ENCODE measurements around the gene IGSF9B. TPM values are rescaled to one million over a fixed set of nuclear protein-coding genes. Genes with fewer than 3 reads are reported as not detected.

Gene IGSF9B
- total RNA-seq, 2 donors from 2014 or later, result 33.3 to 40.0 TPM

DNA sequence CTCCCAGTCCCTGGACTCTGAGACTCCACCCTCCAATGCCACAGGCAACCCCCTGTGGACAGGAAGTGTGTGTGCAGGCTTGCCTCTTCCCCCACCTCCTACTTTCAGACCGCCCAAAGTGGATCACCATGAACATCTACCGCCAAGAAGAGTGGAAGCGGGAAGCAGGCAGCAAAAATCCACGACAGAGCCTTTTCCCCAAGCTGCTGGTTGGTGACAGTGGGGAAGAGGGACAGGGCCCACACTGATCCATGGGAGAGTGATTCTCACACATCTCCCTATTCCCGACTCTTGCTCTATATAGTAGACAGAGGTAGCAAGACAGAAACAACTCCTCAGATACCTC is 58.0 kb downstream of the IGSF9B start:
- DNase-seq (no peak), ATAC-seq (no peak)
- intact Hi-C loops (cut with DNase I), result no loop called here

DNA sequence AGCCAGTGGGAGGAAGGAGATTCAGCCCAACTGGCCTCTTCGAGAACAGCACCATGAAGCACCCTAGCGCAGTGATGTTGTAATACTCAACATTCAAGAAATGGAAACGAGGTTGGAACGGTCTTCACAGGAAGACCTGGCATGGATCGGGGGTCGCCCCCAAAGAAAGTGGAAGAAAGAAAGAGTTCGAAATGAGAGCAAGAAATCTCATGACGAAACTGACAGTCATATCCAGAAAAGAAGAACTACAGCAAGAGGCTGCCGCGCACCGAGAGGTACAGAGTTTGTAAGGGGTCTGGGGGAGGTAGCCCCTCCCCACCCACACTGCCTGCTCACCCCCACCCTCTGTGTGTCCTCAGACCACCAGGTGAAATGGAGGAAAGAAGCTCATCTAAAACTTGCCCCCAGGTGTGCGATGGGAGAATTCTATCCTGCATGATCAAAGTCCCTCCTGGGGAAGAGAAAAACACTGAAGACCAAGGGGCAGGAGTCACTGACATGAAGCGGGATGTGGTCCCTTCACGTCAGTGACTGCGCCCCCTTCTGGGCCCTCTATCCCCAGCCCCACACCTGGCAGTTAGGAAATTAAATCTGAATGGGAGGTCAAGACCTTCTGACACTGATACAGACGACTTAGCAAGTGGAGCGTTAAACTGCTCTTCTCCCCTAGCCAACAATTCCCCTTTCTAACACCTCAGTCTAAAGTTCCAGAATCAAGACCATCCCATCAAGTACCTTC is 58.6 kb downstream of the IGSF9B start:
- intact Hi-C loops (cut with DNase I), result no loop called here
- no peak for DNase-seq
- no peak for ATAC-seq

DNA sequence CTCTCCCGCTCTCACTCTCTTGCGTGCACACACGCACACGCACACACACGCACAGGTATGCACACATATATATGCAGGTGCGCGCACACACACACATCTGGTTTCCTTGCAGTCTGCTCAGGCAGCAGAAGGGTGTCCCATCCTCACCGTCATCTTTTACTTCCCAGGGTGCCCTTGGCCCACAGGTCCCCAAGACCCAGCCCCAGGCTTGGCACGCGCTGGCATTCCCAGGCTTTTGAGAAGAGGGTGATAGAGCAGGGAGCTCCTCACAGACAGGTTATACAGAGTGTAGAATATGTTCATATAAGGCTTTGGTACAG is 59.5 kb downstream of the IGSF9B start:
- DNase-seq, result no peak
- ATAC-seq, result no peak
- intact Hi-C loops (cut with DNase I), result no loop called here

DNA sequence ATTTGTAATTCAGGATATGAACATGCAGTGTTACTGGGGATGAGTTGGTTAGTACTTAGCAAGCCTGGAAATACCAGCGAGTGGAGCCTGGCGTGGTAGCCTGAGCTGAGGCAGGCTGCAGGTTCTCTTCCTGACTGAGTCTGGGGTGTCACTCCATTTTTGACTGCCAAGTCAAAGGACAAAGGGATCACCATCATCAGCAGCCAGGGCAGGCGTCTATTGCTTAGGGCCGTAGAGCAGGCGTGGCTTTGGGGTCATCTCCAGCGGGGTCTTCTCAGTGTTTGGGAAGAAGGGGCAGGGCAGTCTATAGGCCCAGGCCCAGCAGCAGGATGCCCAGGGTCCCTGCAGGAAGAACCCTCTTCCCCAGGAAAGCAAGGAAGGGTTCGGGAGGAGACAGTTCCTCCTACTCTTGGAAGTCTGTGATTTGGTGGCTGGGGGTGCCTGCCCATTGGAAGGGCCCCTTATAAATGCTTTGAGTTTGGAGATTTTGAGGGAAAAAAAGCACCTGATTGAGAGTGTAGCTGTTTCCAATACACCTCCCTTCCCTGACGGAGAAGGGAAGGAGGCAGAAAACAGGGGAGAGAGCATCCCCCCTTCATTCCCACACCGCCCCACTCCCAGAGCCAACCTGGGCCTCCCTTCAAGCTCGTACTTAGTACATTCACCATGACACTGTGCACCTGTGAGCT is 60.0 kb downstream of the IGSF9B start:
- DNase-seq, result no peak
- intact Hi-C loops (cut with DNase I), result no loop called here
- no peak for ATAC-seq

DNA sequence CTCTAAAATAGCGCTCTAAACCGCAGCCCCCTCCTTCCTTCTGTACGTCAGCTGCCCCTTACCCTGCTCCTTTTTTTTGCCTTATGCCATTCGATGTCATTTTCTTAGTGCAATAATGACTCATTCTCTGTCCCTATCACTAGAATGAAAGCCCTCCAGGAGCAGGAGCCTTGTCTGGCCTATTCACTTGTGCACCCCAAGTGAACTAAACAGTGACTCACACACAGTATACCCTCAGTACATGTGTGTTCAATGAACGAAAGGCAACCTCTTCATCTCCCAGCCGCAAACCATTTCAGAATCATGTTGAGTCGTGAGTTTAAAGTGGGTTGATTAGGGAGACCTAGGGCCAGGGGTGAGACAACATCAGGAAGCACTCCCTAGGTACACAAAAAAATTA is 60.7 kb downstream of the IGSF9B start:
- DNase-seq (no peak), ATAC-seq (no peak)
- intact Hi-C loops (cut with DNase I), result no loop called here

DNA sequence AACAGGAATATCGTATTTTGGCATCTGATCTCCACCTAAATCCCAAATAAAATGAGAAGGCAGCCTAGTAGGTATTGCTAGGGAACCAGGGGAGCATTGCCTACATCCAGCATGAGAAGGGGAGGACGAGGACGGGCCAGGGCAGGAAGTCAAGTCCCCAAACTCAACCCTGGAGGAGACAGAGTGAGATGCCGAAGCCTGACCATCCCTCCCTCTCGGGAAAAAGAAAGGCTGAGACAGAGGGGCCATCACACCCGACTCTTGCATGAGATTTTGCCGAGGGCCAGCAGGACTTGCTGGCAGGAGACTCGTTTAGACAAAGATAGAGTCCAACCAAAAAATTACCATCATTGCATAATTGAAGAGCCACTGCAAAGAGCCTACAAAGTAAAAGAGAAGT is 61.2 kb downstream of the IGSF9B start:
- ATAC-seq (no peak), DNase-seq (no peak)
- intact Hi-C loops (cut with DNase I), result no loop called here

DNA sequence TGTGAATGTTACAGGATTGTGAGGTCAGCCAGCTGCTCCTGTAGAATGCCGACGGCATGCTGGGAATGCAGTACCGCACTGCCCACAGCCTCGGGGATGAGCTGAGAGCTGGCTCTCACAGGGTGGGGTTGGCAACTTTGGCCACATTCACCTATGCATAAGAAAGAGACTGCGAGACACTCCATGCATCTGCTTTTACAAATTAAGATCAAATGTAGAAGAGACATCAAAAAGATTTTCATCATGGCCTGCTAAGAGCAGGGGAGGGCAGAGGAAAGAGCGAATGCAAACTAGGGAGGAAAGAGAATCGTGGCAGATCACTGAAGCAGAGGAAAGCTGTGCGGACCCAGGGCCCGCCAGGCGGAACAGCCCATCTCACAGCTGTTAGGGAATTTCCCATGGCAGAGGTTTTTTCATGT is 61.7 kb downstream of the IGSF9B start:
- ATAC-seq (peak; percentile 49 to 56), DNase-seq (no peak)
- intact Hi-C loops (cut with DNase I), result no loop called here

DNA sequence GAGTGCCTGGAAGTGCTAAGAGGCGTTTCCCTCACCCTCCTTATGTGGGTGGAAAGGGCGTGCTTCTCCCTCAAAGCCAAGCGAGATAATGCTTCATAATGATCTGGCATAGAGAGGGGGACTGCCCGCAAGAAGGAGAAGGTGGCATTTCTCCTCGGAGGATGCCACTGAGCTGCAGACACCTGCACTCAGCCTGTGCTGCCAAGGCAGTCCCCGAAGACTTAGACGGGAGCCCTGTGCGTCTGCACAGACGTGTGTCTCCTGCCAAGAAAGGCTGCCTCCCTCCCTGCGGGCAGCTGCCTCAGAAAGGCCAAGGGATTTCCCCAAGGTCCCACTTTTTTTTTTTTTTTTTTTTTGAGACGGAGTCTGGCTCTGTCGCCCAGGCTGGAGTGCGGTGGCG is 63.4 kb downstream of the IGSF9B start:
- ATAC-seq (peak in 1 of 2 donors; percentile 40), DNase-seq (no peak)
- intact Hi-C loops (cut with DNase I), result no loop called here

DNA sequence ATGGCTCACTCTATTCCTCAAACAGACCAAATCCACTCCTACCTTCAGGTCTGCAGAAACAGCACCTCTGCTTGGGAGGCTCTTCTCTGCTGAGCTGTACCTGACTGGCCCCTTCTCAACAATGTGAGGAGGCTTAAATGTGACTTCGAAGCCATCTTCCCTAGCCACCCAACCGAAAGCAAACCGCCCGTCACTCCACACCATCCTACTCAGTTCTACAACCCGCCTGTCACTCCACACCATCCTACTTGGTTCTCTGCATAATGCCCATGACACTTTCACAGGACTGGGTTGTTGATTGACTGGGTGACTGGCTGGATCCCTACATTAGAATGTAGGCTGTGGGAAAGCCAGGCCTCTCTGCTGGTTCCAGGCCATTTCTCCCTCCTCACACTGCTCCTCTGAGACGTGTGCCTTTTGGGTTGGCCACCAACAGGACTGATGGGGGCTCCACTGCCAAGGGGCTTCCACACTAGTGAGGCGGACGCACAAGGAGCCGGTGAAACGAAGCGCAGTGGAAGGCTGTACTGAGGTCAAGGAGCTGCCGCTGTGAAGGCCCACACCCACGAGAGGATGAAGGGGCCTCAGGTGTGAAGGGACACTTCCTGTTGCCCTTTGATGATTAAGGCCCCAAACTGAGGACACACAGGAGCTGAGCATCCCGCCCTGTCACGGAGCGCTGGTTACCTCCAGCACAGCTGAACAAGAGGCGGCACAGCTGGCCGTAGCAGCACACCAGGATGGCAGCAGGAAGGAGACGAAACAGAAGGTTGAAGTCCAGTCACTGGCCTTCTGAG is 64.0 kb downstream of the IGSF9B start:
- intact Hi-C loops (cut with DNase I), result no loop called here
- no peak for ATAC-seq
- DNase-seq, result no peak

DNA sequence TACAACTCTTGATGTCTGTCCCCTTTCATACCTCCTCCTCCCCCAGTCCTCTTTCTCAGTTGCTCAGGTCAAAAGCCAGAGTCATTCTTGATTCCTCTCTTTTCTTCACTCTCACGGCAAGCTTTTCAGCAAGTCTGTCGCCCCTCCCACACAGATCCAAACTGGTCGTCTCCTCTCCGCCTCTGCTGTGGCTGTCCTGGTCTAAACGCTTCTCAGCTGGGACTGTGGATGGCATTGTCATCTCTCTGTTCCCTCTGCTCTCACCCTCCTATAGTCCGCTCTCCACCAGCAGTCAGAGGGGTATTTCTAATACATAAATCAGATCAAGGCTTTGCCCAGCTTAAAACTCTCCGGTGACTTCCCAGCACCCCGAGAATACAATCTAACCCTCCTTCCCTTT is 64.6 kb downstream of the IGSF9B start:
- ATAC-seq (no peak), DNase-seq (no peak)
- intact Hi-C loops (cut with DNase I), result no loop called here

DNA sequence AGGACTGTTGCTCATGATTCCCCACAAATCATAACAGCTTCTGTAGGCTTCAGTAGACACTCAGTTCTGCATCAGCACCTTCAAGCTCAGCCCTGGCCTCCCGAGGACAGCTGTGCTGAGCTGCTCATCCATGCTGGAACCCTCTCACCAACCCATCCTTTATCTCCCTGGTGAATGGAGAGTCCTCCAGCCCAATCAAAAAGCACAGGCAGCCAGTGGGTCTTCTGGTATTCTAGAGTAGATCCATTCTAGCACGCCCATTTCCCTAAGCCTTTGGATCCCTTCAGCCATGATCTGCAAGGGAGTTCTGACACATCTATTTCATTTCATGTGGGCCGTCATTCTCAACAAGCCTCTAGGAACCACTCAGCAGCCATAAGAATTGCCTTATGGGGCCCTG is 66.9 kb downstream of the IGSF9B start:
- DNase-seq, result no peak
- ATAC-seq, result no peak
- intact Hi-C loops (cut with DNase I), result no loop called here

DNA sequence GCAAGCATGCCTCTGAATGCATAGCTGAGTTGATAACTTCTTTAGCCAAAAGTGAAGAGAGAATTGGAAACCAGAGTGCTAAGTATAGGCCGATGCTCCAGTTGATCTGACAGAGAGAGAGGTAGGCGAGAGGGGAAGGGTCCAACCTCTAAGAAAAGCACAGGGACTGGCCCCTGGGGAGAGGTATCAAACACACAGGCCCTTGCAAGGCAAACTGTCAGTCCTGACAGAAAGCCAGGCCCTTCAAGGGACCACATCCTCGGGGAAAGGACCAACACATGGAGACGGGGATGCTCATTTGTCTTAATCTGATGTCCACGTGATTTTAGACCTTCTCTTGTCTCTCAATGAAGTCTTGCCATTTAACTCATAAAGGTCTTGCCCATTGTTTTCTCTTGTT is 67.6 kb downstream of the IGSF9B start:
- ATAC-seq (no peak), DNase-seq (no peak)
- intact Hi-C loops (cut with DNase I), result no loop called here

DNA sequence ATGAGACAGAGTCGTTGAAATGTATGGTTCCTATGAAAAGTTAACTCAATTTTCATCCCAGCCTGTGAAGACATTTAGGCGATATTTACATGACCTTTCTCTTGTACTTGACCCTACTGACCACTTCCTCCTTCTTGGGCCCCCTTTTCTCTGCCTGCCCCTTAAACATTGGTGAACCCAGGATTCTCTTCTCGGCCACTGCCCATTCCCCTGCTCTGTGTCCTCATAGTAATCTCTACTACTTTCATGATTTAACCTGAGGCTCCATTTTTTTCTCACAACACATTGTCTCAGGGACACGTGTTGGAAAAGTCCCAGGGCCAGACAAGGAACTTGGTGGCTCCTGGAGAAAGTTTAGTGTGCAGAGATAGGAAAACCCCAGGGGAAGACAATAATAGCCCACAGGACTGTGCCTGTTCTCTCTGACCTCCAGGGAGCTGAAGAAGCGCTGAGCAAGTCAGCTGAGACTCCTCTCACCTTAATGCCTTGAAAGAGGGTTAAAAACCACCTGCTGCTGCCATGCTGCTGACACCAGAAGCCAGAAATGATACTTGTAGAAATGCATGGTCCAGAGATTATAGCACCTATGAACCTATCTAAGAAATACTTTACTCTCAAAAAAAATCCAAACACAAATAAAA is 69.0 kb downstream of the IGSF9B start:
- ATAC-seq (no peak), DNase-seq (no peak)
- intact Hi-C loops (cut with DNase I), result no loop called here

DNA sequence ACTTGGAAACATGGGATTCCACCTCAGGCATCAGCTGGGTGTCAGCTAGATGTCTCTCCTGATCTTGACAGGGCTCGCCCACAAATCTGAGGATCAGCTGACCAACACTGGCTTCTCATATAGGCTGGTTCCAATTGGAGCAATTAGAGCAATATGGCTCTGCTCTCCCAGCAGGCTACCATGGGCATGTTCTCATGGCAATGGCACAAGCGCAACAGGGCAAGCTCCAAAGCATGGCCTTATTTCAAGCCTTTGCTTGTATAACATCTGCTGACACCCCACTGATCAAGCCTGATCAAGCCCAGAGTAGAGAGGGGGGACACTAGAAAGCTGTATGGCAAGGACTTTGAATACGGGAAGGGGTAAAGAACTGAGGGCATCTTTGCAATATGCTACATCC is 70.7 kb downstream of the IGSF9B start:
- intact Hi-C loops (cut with DNase I), result no loop called here
- DNase-seq, result no peak
- ATAC-seq, result no peak

DNA sequence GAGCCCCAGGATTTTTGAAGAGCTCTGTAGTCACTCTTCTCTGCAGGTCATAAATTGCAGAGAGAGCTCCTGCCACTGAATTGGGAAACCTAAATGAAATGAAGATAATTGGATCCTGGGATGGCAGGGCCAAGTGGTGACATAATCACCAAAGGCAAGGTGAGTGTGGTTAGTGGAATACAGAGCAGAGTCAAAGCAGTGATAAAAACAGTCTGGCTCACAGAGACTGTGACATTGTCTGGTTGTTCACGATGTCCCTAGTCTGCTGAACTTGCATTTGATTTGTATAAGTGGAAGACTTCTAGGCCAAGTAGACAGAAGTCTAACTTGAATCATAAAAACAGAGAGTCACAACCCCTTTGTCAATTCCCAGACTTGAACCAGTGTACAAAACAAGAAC is 84.6 kb downstream of the IGSF9B start:
- DNase-seq (no peak), ATAC-seq (no peak)
- intact Hi-C loops (cut with DNase I), result no loop called here

DNA sequence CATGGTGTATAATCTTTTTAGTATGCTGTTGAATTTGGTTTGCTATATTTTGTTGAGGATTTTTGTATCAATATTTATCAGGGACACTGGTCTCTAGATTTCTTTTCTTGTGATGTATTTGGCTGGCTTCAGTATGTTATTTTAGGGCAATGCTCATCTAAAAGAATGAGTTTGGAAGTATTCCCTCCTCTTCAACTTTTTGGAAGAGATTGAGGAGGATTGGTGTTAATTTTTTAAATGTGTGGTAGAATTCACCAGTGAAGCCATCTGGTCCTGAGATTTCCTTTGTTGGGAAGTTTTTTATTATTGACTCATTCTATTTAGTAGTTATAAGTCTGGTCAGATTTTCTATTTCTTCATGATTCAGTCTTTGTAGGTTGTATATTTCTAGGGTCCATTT is 89.3 kb downstream of the IGSF9B start:
- DNase-seq (no peak), ATAC-seq (no peak)
- intact Hi-C loops (cut with DNase I), result no loop called here

DNA sequence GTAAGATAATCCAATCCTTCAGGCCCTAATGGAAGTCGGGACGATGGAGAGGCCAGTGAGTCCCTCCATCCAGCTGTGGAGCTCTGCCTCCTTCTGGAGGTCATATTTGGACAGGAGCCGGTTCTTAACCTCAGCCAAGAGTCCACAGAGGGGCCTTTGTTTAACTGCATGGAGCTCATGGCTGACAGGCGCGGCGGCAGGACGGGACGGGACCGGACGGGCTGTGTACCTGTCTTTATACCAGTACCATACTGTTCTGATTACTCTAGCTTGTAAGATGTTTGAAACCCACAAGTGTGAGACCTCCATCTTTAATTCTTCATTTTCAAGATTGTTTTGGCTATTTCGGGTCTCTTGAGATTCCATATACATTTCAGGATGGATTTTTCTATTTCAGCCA is 91.3 kb downstream of the IGSF9B start:
- intact Hi-C loops (cut with DNase I), result no loop called here
- DNase-seq, result no peak
- no peak for ATAC-seq

DNA sequence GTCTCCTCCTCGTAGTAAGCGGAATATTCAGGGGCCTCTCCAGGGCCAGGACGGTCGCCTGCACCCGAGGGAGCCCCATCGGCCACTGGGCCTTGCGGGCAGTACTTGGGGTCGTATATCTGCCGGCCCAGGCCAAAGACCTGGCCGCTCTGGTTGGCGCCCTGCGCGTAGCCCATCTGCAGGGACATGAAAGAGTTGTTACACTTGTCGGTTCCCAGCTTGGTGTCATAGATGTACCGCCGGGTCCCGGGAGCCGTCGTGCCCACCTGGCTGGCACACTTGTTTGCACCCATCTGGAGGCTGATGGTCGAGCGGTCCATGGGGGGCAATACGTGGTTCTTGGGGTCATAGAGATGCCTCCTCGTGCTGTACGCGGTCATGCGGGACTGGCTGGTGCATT is 92.0 kb downstream of the IGSF9B start:
- DNase-seq, result no peak

DNA sequence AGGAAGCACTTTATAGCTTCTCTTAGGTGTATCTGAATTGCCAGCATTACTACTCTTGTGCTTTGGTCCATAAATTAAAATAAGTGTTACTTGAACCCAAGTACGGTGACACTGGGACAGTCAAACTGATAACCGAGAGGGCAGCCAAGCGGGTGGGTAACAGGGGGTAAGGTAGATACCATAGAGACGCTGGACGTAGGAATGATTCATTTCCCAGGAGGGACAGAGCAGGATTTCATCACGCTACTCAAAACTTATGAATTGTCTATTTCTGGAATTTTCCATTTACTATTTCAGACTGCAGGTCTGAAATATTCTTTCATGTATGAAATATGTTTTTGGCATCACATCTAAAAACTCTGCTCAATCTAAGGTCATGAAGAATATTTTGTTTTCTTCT is 96.6 kb downstream of the IGSF9B start:
- intact Hi-C loops (cut with DNase I), result no loop called here
- DNase-seq, result no peak
- ATAC-seq, result peak in 1 of 2 donors; percentile 50

More for the DNA sequence above, 92.0 kb downstream of the IGSF9B start:
- intact Hi-C loops (cut with DNase I), result no loop called here
- no peak for ATAC-seq
